Endodermal cell (in vitro differentiated cells): ENCODE results near the gene ATOSB. TPM values are rescaled to one million over a fixed set of nuclear protein-coding genes. Genes with fewer than 3 reads are reported as not detected.
A peak's percentile ranks its signal among the peaks of the same experiment; 100 is the strongest.

Experiments used
- DNase-seq: peaks from one replicate; pipeline ENCODE4 v3.0.0-alpha.2; 2017
- H3K27ac ChIP-seq: 2 replicates; pipeline ENCODE4 v1.5.1; 2013; ENCODE audit warnings: mild to moderate bottlenecking, low read depth, low read length, moderate library complexity
- H3K27me3 ChIP-seq: 2 replicates; pipeline ENCODE4 v1.6.1; 2013; ENCODE audit warnings: mild to moderate bottlenecking, low read length, moderate library complexity; ENCODE audit not compliant: insufficient read depth, control insufficient read depth, poor library complexity, severe bottlenecking
- H3K36me3 ChIP-seq: 2 replicates; pipeline ENCODE4 v1.7.0; 2013; ENCODE audit warnings: mild to moderate bottlenecking, low read length, moderate library complexity; ENCODE audit not compliant: control insufficient read depth, insufficient read depth
- H3K4me1 ChIP-seq: one replicate; pipeline ENCODE4 v1.7.0; 2013; ENCODE audit warnings: low read length; ENCODE audit not compliant: control insufficient read depth, insufficient read depth
- H3K4me3 ChIP-seq: 2 replicates; pipeline ENCODE4 v1.5.1; 2013; ENCODE audit warnings: mild to moderate bottlenecking, low read length, moderate library complexity
- H3K9ac ChIP-seq: 2 replicates; pipeline ENCODE4 v1.6.1; 2013; ENCODE audit warnings: mild to moderate bottlenecking, low read length, moderate library complexity; ENCODE audit not compliant: poor library complexity, severe bottlenecking; ENCODE audit errors: extremely low read depth
- H3K9me3 ChIP-seq: 2 replicates; pipeline ENCODE4 v1.6.1; 2013; ENCODE audit warnings: mild to moderate bottlenecking, low read length, moderate library complexity; ENCODE audit not compliant: control insufficient read depth
- H3K27ac Mint-ChIP-seq: 2 replicates; pipeline ENCODE4 v1.8.0; 2020; ENCODE audit warnings: mixed read lengths
- H3K27me3 Mint-ChIP-seq: 2 replicates; pipeline ENCODE4 v1.8.0; 2021; ENCODE audit warnings: mild to moderate bottlenecking, mixed read lengths; ENCODE audit not compliant: insufficient read depth
- H3K36me3 Mint-ChIP-seq: 2 replicates; pipeline ENCODE4 v1.8.0; 2020; ENCODE audit warnings: low read depth, mixed read lengths
- H3K4me1 Mint-ChIP-seq: 2 replicates; pipeline ENCODE4 v1.8.0; 2020; ENCODE audit warnings: mixed read lengths
- H3K4me3 Mint-ChIP-seq: 2 replicates; pipeline ENCODE4 v1.8.0; 2020; ENCODE audit warnings: mild to moderate bottlenecking, moderate library complexity, mixed read lengths
- H3K9me3 Mint-ChIP-seq: 2 replicates; pipeline ENCODE4 v1.8.0; 2020; ENCODE audit warnings: mild to moderate bottlenecking, mixed read lengths
- WGBS, 2 experiments: methylation state at CpG; one replicate each; pipeline versions ENCODE4 v1.1.5 to v1.1.7; 2013; ENCODE audit warnings: missing lambda C conversion rate in 2 of 2, mixed read lengths in 1 of 2; ENCODE audit not compliant: insufficient coverage in 1 of 2, insufficient read length in 1 of 2; 5-methylcytosine and 5-hydroxymethylcytosine counted together
- total RNA-seq, 2 donors: library from RNA; stranded (reverse); fragmentation: NEBNext Ultra II Directional in 1 of 2; extraction: Animal tissue kit (Norgen Biotek cat#: 25700) in 1 of 2; gene quantifications; 2 replicates in 1 of 2; 3 replicates in 1 of 2; pipeline ENCODE4 v1.2.1, GENCODE V29; 2021
- TF ChIP-seq, protein P1 (sequence below): fragments of 200-600 bp; sonication (generic); conservative IDR thresholded peaks from 2 replicates; pipeline ENCODE4 v1.5.0; 2021; ENCODE audit warnings: antibody characterized with exemption, mild to moderate bottlenecking

Gene ATOSB
- total RNA-seq, 2 donors from 2014 or later, result 21.1 to 22.7 TPM

DNA sequence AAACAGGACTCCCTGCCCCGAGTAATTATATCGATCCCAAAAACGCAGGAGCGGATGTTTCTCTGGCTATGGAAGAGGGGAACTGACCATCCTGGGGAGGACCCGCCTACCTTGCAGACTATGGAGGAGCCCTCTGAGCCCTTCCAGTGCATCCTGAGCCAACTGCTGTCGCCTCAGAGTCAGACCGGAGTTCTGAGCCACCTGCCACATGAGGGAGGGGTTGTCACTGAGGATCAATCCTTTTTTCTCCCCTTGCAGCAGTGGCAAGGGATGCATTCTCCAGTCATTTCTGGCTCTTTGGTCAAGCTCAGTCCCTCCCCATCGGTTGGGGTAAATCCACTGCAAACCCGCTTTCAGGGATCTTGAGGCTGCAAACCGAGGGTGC, 36.6 kb downstream of the ATOSB start:
- Histone ChIP-seq H3K4me1 (peaks cover 3% of the 10 kb centered on the region), H3K36me3 (peaks cover 34% of the 10 kb centered on the region), H3K4me3 (peak overlapping the region; percentile 94), H3K27me3 (no peaks in the 10 kb centered on the region), H3K27ac (no peak overlapping the region), H3K9me3 (no peaks in the 10 kb centered on the region), H3K9ac (peak overlapping the region; percentile 77)
- Mint-ChIP-seq H3K9me3 (no peaks in the 10 kb centered on the region), H3K27me3 (no peaks in the 10 kb centered on the region), H3K27ac (peak overlapping the region; percentile 89), H3K4me3 (peak overlapping the region; percentile 80), H3K36me3 (peaks cover 39% of the 10 kb centered on the region), H3K4me1 (peaks cover 10% of the 10 kb centered on the region)
- WGBS, 2 experiments, result 1 to 9% methylated on average over 10 of the region's 10 CpGs
- TF ChIP-seq, protein P1, sequence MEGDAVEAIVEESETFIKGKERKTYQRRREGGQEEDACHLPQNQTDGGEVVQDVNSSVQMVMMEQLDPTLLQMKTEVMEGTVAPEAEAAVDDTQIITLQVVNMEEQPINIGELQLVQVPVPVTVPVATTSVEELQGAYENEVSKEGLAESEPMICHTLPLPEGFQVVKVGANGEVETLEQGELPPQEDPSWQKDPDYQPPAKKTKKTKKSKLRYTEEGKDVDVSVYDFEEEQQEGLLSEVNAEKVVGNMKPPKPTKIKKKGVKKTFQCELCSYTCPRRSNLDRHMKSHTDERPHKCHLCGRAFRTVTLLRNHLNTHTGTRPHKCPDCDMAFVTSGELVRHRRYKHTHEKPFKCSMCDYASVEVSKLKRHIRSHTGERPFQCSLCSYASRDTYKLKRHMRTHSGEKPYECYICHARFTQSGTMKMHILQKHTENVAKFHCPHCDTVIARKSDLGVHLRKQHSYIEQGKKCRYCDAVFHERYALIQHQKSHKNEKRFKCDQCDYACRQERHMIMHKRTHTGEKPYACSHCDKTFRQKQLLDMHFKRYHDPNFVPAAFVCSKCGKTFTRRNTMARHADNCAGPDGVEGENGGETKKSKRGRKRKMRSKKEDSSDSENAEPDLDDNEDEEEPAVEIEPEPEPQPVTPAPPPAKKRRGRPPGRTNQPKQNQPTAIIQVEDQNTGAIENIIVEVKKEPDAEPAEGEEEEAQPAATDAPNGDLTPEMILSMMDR, result no peak
- no peak for DNase-seq

DNA sequence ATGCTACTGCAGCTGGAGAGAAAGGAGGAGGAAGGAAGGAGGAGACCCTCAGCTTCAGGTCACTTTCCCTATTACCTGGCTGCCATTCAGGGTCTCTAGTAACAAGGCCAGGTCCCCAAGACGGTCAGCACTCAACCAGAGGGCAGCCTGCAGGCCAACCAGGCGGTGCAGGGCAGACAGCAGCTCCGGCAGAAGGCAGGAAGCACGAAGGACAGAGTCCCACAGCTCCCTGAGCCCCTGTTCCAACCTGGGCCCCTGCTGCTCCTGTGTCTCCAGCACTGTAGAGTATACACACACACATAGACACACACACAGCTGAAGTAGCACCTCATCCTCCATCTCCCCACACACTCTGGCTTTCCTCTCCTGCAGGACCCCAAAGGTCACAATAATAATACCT, 37.6 kb downstream of the ATOSB start:
- Histone ChIP-seq H3K9ac (peak overlapping the region; percentile 77), H3K36me3 (peaks cover 44% of the 10 kb centered on the region), H3K27me3 (no peaks in the 10 kb centered on the region), H3K27ac (no peak overlapping the region), H3K4me1 (peaks cover 3% of the 10 kb centered on the region), H3K4me3 (peak overlapping the region; percentile 94), H3K9me3 (no peaks in the 10 kb centered on the region)
- WGBS, 2 experiments, result 82 to 88% methylated on average over 4 of the region's 4 CpGs
- no peak for DNase-seq
- H3K9me3 Mint-ChIP-seq, result no peaks in the 10 kb centered on the region
- H3K36me3 Mint-ChIP-seq, result peaks cover 45% of the 10 kb centered on the region
- H3K27ac Mint-ChIP-seq, result peak overlapping the region; percentile 89
- TF ChIP-seq, protein P1, result no peak
- peak overlapping the region; percentile 80 for H3K4me3 Mint-ChIP-seq
- peaks cover 11% of the 10 kb centered on the region for H3K4me1 Mint-ChIP-seq
- no peaks in the 10 kb centered on the region for H3K27me3 Mint-ChIP-seq

DNA sequence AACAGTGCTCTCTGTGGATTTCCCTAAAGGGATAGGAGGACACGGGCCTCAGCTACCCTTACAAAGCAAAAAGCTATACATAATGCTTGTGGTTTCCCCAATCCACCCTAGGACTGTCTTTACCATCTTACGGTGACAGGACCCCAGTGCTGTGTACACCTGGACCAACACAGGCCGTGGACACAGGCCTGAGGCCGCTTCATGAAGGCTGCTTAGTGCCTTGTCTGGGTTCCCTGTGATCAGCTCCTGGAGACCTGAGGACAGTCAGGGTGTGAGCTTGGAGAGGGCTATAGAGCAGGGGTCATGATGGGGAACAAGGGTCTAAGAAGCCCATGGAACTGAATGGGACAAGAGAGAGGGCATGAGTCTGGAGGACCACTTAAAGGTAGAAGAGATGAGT, 38.8 kb downstream of the ATOSB start:
- no peak overlapping the region for H3K9ac ChIP-seq
- WGBS, 2 experiments, result 90% methylated on average over 4 of the region's 4 CpGs
- no peaks in the 10 kb centered on the region for H3K27me3 ChIP-seq
- H3K9me3 ChIP-seq, result no peaks in the 10 kb centered on the region
- H3K36me3 ChIP-seq, result peaks cover 44% of the 10 kb centered on the region
- Mint-ChIP-seq H3K27me3 (no peaks in the 10 kb centered on the region), H3K4me1 (peaks cover 14% of the 10 kb centered on the region), H3K27ac (no peak overlapping the region), H3K4me3 (no peak overlapping the region), H3K9me3 (no peaks in the 10 kb centered on the region), H3K36me3 (peaks cover 45% of the 10 kb centered on the region)
- TF ChIP-seq, protein P1, result no peak
- no peak overlapping the region for H3K4me3 ChIP-seq
- H3K4me1 ChIP-seq, result peaks cover 3% of the 10 kb centered on the region
- no peak overlapping the region for H3K27ac ChIP-seq
- DNase-seq, result no peak
